ENCODE measurements around the gene SPAG7.
A peak's percentile ranks its signal among the peaks of the same experiment; 100 is the strongest.

SPAG7 gene

DNA sequence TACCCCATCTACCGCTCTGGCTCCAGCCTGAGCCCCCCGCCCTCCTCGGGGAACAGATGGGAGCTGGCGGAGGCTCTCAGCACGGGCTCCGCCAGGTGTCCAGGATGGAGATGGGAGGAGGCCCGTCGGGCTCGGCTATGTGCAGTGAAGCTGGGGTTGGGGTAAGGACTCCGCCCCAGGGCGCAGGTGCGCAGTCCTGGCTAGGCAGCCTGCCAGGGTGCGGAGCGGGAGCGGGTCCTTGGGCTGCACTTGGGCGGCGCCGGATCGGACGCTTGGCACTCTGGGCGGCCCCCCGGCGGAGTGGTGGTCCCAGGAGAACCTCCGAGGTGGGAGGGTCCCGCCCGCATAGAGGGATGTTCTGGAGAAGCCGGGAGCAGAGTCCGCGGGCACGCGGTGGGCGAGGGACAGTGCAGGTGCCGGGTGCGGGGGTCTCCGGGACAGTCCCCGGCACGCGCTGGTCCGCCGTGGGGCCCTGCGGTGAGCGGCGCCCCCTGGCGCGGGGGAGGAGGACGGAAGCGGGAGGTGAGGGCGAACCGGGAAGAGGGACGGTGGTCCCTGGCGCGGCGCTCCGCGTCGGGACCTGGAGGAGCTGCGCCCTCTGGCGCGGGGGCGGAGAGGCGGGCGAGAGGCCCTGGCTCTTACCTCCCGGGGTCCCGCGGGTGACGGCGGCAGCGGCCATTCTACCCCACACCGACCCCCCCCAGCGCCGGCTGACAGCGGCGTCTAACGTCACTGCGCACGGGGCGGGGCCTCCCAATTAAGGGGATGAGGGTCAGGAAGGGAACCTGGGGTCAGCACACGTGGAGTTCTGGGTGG is 19.5 kb upstream of the SPAG7 start, which contains the start of gene CAMTA2:
Gene CAMTA2, minus strand, starts transcription at position 725 of the 816 bp plus-strand sequence. CDS start 1,453 bp downstream, outside the sequence.
- peak within 1 kb of the TSS; percentile 91 for H3K27ac ChIP-seq

GRCh38 chr17:4986403-4986802 is 18.8 kb upstream of the SPAG7 start:
- no peak for TF ChIP-seq CTCF (conservative IDR thresholded peaks at IDR 0.05)
- H3K27ac ChIP-seq: peak overlapping the region; percentile 91

More for the DNA sequence above, 19.5 kb upstream of the SPAG7 start, which contains the start of gene CAMTA2:
- peak; percentile 73 for TF ChIP-seq CTCF (conservative IDR thresholded peaks at IDR 0.05)

GRCh38 chr17:4982305-4982704 is 14.7 kb upstream of the SPAG7 start:
- no peak for TF ChIP-seq CTCF (conservative IDR thresholded peaks at IDR 0.05)
- no peak overlapping the region for H3K27ac ChIP-seq

- no peak overlapping the region for H3K27ac ChIP-seq
- TF ChIP-seq CTCF (conservative IDR thresholded peaks at IDR 0.05): peak; percentile 69
Observed at GRCh38 chr17:4980644-4981216, 13.1 kb upstream of the SPAG7 start.

- no peak for TF ChIP-seq CTCF (conservative IDR thresholded peaks at IDR 0.05)
- no peak overlapping the region for H3K27ac ChIP-seq
Observed at GRCh38 chr17:4978726-4979125, 11.1 kb upstream of the SPAG7 start.

DNA sequence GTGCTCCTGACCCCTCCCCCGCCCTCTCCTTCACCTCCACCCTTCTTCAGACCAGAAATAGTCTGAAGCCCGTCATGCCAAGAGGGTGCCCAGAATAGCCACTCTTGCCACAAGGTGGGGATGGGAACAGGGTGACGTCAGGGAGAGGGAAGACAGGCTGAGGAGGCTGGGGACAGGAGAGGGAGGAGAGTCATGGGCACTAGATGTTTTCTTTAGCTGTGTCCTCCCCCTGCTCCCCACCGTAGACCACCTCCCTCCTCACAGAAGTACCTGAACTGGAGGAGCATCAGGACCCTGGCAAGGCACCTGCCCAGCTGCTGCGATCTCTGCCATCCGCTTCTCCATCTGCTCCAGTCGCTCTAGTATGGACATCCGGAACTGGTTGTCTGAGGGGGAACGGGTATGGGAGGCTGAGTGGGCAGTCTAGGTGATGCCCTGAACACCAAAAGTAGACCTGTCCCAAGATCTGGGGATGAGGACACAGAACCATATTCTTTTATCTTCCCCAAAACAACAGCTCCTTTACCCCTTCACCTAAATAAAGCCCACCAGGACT is 6.6 kb upstream of the SPAG7 start:
- H3K27ac ChIP-seq: no peak overlapping the region

More for the DNA sequence above, 6.6 kb upstream of the SPAG7 start:
- no peak for TF ChIP-seq CTCF (conservative IDR thresholded peaks at IDR 0.05)

All from VCaP (cell line).